Activated T-cell treated with anti-CD3 and anti-CD28 coated beads, Interleukin-2, amount 50 U/mL, for 72 hours (primary cell): ENCODE data around the gene POU4F1. TPM values are rescaled to one million over a fixed set of nuclear protein-coding genes. Genes with fewer than 3 reads are reported as not detected.
"Not testable (repeated sequence)": the region's sequence is repeated elsewhere in the genome, so short reads cannot be mapped to it uniquely, and the experiment has no call there.

Experiments used
- ATAC-seq, 2 donors: fragments of 150-1000 bp; cut with Tn5 transposase; replicated peaks in 1 of 2; 2 replicates each; pipeline ENCODE4 v1.10.0; 2021; ENCODE audit warnings: moderate library complexity in 2 of 2, mild to moderate bottlenecking in 1 of 2
- DNase-seq, 2 donors: peaks; one replicate each; pipeline ENCODE4 v3.0.0; 2021 to 2022; ENCODE audit warnings: mixed read lengths in 1 of 2
- H3K27ac Mint-ChIP-seq: one replicate; pipeline ENCODE4 v1.8.0; 2022; ENCODE audit warnings: mild to moderate bottlenecking, moderate library complexity, mixed read lengths
- H3K27me3 Mint-ChIP-seq: one replicate; pipeline ENCODE4 v1.8.0; 2022; ENCODE audit warnings: low read depth, mixed read lengths
- H3K36me3 Mint-ChIP-seq, 2 donors: one replicate each; pipeline ENCODE4 v1.8.0; 2022; ENCODE audit warnings: mixed read lengths in 2 of 2, mild to moderate bottlenecking in 1 of 2; ENCODE audit not compliant: insufficient read depth in 2 of 2
- H3K4me1 Mint-ChIP-seq: one replicate; pipeline ENCODE4 v1.8.0; 2022; ENCODE audit warnings: low read depth, mixed read lengths
- H3K4me3 Mint-ChIP-seq, 2 donors: one replicate each; pipeline ENCODE4 v1.8.0; 2022; ENCODE audit warnings: mild to moderate bottlenecking in 2 of 2, mixed read lengths in 2 of 2, moderate library complexity in 2 of 2
- H3K9me3 Mint-ChIP-seq, 2 donors: one replicate each; pipeline ENCODE4 v1.8.0; 2022; ENCODE audit warnings: mixed read lengths in 2 of 2
- total RNA-seq, 2 donors: library from RNA; stranded (reverse); gene quantifications; one replicate each; pipeline ENCODE4 v1.2.3, GENCODE V29; 2022

Gene POU4F1
- under 1 TPM; 0.44 to 0.79 TPM for total RNA-seq

GRCh38 chr13:78603240-78603957 lies at the start of gene POU4F1:
TSS of gene POU4F1 (minus strand) at chr13:78603552. CDS start at chr13:78603326, 226 bp downstream.
- Mint-ChIP-seq H3K4me3 (peak within 1 kb of the TSS; percentile 89 to 92), H3K36me3 (peaks cover 8 to 11% of the 10 kb centered on the region in 2 donors), H3K27ac (peak within 1 kb of the TSS; percentile 76), H3K27me3 (peaks cover 90% of the 10 kb centered on the region), H3K4me1 (peaks cover 57% of the 10 kb centered on the region), H3K9me3 (no peaks in the 10 kb centered on the region)
- ATAC-seq (peak; percentile 92 to 95), DNase-seq (peak; percentile 83 to 85)

- H3K36me3 Mint-ChIP-seq, result peaks cover 0 to 4% of the 10 kb centered on the region in 2 donors
- DNase-seq (no peak), ATAC-seq (no peak)
- H3K9me3 Mint-ChIP-seq, result no peaks in the 10 kb centered on the region
- H3K27ac Mint-ChIP-seq, result no peak overlapping the region
- peaks cover 26% of the 10 kb centered on the region for H3K4me1 Mint-ChIP-seq
- H3K27me3 Mint-ChIP-seq, result no peaks in the 10 kb centered on the region
- H3K4me3 Mint-ChIP-seq, result no peak overlapping the region
These were observed 49.3 kb upstream of the POU4F1 start for GRCh38 chr13:78652651-78653050.

GRCh38 chr13:78650717-78651083 lies 47.3 kb upstream of the POU4F1 start:
- Mint-ChIP-seq H3K4me3 (no peak overlapping the region), H3K9me3 (no peaks in the 10 kb centered on the region), H3K27ac (no peak overlapping the region), H3K27me3 (no peaks in the 10 kb centered on the region), H3K4me1 (peaks cover 28% of the 10 kb centered on the region), H3K36me3 (peaks cover 0 to 3% of the 10 kb centered on the region in 2 donors)
- peak in 1 of 2 donors; percentile 58 for ATAC-seq
- no peak for DNase-seq

- DNase-seq, result no peak
- no peak for ATAC-seq
- H3K4me3 Mint-ChIP-seq, result no peak overlapping the region
These were observed 46.8 kb upstream of the POU4F1 start for GRCh38 chr13:78649997-78650716.

GRCh38 chr13:78647109-78647678 lies 43.8 kb upstream of the POU4F1 start:
- not testable (repeated sequence) for H3K9me3 Mint-ChIP-seq, H3K4me3 Mint-ChIP-seq, H3K36me3 Mint-ChIP-seq, DNase-seq, H3K27ac Mint-ChIP-seq, H3K4me1 Mint-ChIP-seq, ATAC-seq, H3K27me3 Mint-ChIP-seq

More at GRCh38 chr13:78649997-78650716, 46.8 kb upstream of the POU4F1 start:
- Mint-ChIP-seq H3K27me3 (no peaks in the 10 kb centered on the region), H3K36me3 (no peaks in the 10 kb centered on the region), H3K27ac (no peak overlapping the region), H3K9me3 (no peaks in the 10 kb centered on the region), H3K4me1 (peaks cover 23% of the 10 kb centered on the region)

GRCh38 chr13:78638216-78638615 lies 34.9 kb upstream of the POU4F1 start:
- Mint-ChIP-seq H3K4me3 (no peak overlapping the region), H3K27ac (no peak overlapping the region), H3K9me3 (no peaks in the 10 kb centered on the region), H3K27me3 (no peaks in the 10 kb centered on the region), H3K36me3 (peaks cover 0 to 32% of the 10 kb centered on the region in 2 donors), H3K4me1 (peaks cover 4% of the 10 kb centered on the region)
- ATAC-seq (peak in 1 of 2 donors; percentile 34), DNase-seq (no peak)

- ATAC-seq (no peak), DNase-seq (no peak)
- no peaks in the 10 kb centered on the region for H3K27me3 Mint-ChIP-seq
- no peak overlapping the region for H3K27ac Mint-ChIP-seq
- peaks cover 4% of the 10 kb centered on the region for H3K4me1 Mint-ChIP-seq
- H3K4me3 Mint-ChIP-seq, result no peak overlapping the region
- peaks cover 1 to 38% of the 10 kb centered on the region in 2 donors for H3K36me3 Mint-ChIP-seq
- H3K9me3 Mint-ChIP-seq, result no peaks in the 10 kb centered on the region
These were observed 33.1 kb upstream of the POU4F1 start for GRCh38 chr13:78636495-78636894.

GRCh38 chr13:78632996-78633395 lies 29.6 kb upstream of the POU4F1 start:
- no peaks in the 10 kb centered on the region for H3K9me3 Mint-ChIP-seq
- DNase-seq (no peak), ATAC-seq (no peak)
- H3K4me3 Mint-ChIP-seq, result no peak overlapping the region
- no peaks in the 10 kb centered on the region for H3K27me3 Mint-ChIP-seq
- no peaks in the 10 kb centered on the region for H3K4me1 Mint-ChIP-seq
- H3K27ac Mint-ChIP-seq, result no peak overlapping the region
- peaks cover 4 to 40% of the 10 kb centered on the region in 2 donors for H3K36me3 Mint-ChIP-seq

- no peak for ATAC-seq
- H3K27me3 Mint-ChIP-seq, result no peaks in the 10 kb centered on the region
These were observed 27.7 kb upstream of the POU4F1 start for GRCh38 chr13:78631077-78631476.

GRCh38 chr13:78630511-78630910 lies 27.2 kb upstream of the POU4F1 start:
- Mint-ChIP-seq H3K4me3 (no peak overlapping the region), H3K27ac (no peak overlapping the region), H3K9me3 (no peaks in the 10 kb centered on the region), H3K36me3 (peaks cover 10 to 41% of the 10 kb centered on the region in 2 donors), H3K4me1 (no peaks in the 10 kb centered on the region), H3K27me3 (no peaks in the 10 kb centered on the region)
- DNase-seq (no peak), ATAC-seq (no peak)

More at GRCh38 chr13:78631077-78631476, 27.7 kb upstream of the POU4F1 start:
- Mint-ChIP-seq H3K36me3 (peaks cover 7 to 40% of the 10 kb centered on the region in 2 donors), H3K9me3 (no peaks in the 10 kb centered on the region), H3K4me3 (no peak overlapping the region), H3K27ac (no peak overlapping the region), H3K4me1 (no peaks in the 10 kb centered on the region)
- no peak for DNase-seq

- H3K27me3 Mint-ChIP-seq, result no peaks in the 10 kb centered on the region
- H3K36me3 Mint-ChIP-seq, result peaks cover 12 to 27% of the 10 kb centered on the region in 2 donors
- no peak overlapping the region for H3K27ac Mint-ChIP-seq
- H3K4me1 Mint-ChIP-seq, result no peaks in the 10 kb centered on the region
- no peaks in the 10 kb centered on the region for H3K9me3 Mint-ChIP-seq
- DNase-seq, result no peak
- ATAC-seq, result no peak
- H3K4me3 Mint-ChIP-seq, result no peak overlapping the region
These were observed 22.0 kb upstream of the POU4F1 start for GRCh38 chr13:78625384-78625783.

- Mint-ChIP-seq H3K4me3 (no peak overlapping the region), H3K27me3 (no peaks in the 10 kb centered on the region)
These were observed 19.8 kb upstream of the POU4F1 start for GRCh38 chr13:78623132-78623531.

GRCh38 chr13:78620936-78621470 lies 17.7 kb upstream of the POU4F1 start:
- H3K4me1 Mint-ChIP-seq, result no peaks in the 10 kb centered on the region
- ATAC-seq (no peak), DNase-seq (no peak)
- no peaks in the 10 kb centered on the region for H3K9me3 Mint-ChIP-seq
- H3K27me3 Mint-ChIP-seq, result no peaks in the 10 kb centered on the region
- peaks cover 13 to 34% of the 10 kb centered on the region in 2 donors for H3K36me3 Mint-ChIP-seq
- no peak overlapping the region for H3K4me3 Mint-ChIP-seq
- H3K27ac Mint-ChIP-seq, result no peak overlapping the region

More at GRCh38 chr13:78623132-78623531, 19.8 kb upstream of the POU4F1 start:
- DNase-seq, result no peak
- Mint-ChIP-seq H3K4me1 (no peaks in the 10 kb centered on the region), H3K27ac (no peak overlapping the region), H3K36me3 (peaks cover 11 to 26% of the 10 kb centered on the region in 2 donors), H3K9me3 (no peaks in the 10 kb centered on the region)
- no peak for ATAC-seq
